Lung microvascular endothelial cell (primary cell): ENCODE data around the gene CDK7. TPM values are rescaled to one million over a fixed set of nuclear protein-coding genes. Genes with fewer than 3 reads are reported as not detected.
"Not testable (repeated sequence)": the region's sequence is repeated elsewhere in the genome, so short reads cannot be mapped to it uniquely, and the experiment has no call there.

ENCODE experiments used
- DNase-seq, 2 donors: peaks; one replicate each; pipeline versions ENCODE4 v3.0.0 to v3.0.0-alpha.2; 2010; ENCODE audit warnings: low read depth in 2 of 2
- total RNA-seq: library from RNA; depleted of rRNA; stranded (reverse); fragments of >200 nt; gene quantifications from 2 replicates; pipeline ENCODE4 v1.2.1, GENCODE V29; 2014

CDK7 gene
- 22.4 and 31.2 TPM in 2 replicates for total RNA-seq

DNA sequence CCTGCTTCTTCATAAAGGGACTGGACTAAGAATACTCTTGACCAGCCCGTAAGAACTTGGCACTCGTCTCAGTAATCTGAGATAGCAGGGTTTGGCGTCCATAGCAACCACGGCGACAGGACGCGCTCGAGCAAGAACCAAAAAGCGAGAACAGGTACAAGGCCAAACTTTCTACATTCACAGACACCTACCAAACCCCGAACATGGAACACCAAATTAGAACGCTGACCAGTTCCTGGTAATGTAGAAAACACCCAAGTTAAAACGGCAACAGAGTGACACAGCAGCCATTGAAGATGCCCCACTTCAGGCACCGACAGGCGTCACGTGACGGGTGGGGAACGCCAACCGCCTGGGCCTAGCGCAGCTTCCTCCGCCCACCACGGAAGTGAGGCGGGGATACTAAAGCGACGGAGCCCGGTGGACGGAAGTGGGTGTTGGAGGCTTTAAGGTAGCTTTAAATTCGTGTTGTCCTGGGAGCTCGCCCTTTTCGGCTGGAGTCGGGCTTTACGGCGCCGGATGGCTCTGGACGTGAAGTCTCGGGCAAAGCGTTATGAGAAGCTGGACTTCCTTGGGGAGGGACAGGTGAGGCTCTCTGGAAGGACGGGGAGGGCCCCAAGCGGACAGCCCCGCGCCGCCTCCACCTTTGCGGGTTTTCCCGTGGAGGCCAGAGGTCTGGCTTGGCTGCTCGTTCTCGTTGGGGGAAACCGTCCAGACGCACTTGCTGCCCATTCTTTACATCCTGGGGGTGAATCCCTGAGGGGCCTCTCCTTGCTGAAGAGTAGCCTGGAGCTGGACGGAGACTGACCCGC lies at the start of gene CDK7:
Gene CDK7, plus strand, starts transcription at position 430 of the 812 bp plus-strand sequence. Its CDS starts 90 bp downstream, at position 520.
- DNase-seq = peak; percentile 90 to 93

DNA sequence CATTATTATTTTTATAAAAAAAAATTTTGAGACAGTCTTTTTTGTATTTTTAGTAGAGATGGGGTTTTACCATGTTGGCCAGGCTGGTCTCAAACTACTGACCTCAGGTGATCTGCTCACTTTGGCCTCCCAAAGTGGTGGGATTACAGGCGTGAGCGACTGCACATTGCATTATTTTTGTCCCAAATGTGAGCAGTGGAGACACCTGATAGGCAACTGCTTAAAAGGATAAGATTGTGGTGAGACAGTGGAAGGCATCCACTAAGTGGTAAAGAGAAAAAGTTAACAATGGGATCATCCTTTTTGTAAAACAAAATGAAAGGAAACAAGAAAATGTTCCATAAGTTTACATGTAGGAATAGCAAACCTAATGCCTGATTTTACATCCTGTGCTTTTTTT lies 47.3 kb upstream of the CDK7 start:
- no peak for DNase-seq

DNA sequence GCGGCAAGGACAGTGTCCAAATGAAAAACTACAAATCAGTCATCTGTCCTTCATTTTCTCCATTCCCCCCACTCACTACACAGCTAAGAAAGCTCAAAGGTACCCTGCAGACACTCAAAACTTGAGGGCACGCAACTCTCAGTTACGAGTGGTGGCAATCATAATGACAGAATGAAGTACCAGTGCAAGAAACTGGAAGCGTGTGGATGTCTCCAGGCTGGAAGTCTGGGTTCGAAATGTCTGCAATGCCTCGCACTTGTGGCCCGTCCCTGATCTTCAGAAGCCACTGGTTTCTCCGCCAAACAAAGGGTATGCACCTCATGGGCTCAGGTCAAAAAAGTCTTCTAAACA lies 45.9 kb upstream of the CDK7 start:
- peak in 1 of 2 donors; percentile 3 for DNase-seq

DNA sequence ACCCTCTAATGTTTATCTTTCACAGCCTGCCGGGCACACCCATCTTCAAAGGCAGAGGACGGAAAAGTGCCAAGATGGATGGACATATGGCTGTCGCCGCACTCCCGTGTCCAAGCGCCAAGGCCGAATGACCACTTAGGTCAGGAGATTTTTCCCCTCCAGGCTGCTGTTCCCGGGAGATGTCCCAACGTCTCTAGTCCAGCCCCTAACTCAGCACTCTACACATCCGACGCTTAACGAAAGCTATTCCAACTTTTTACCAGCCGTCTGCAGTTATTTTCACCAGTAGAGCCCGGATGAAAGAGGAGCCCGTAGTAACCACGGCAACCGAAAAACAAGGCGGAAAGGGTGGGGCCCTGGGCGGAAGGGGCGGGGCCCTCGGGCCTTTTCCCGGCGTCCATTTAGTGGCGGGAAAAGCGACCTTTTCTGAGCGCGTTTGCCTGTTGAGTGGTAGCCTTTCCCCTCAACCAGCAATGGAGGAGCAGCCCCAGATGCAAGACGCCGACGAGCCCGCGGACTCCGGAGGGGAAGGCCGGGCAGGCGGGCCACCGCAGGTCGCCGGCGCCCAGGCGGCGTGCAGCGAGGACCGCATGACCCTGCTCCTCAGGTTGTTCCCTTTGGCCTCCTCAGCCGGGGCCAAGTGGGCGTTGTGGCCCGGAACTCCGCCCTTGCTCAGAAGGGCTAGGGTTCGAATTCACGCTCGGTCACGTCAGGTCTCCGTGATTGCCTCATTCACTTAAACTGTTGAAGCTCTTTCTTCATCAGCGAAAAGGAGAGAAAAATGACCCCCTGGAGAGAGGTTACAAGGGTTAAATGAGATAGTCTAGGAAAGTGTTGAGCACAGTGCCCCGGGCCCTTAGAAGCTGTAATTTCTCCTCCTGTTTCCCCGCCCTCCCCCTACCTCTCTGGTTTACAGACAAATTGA lies 45.3 kb upstream of the CDK7 start, which contains the start of gene CENPH:
Gene CENPH, plus strand, starts transcription at position 422 of the 925 bp plus-strand sequence. Its CDS starts 52 bp downstream, at position 474.
- peak; percentile 87 to 90 for DNase-seq

DNA sequence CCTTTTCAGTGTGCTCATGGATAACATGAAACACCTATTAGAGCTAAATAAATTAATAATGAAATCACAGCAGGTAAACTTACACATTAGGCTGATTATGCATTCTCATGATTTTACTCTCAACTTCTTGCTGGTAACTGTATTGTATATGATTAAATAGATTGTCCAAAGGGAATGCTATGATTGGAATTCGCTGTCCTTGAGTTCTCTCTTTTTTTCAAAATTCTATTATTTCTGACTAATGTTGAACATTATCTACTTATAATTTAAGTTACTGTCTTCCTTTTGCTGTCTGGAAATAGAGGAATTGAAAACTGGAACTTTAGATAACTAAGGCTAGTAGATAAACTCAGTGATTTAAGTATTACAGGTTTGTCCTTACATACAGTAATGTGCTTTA lies 32.2 kb upstream of the CDK7 start:
- no peak for DNase-seq

DNA sequence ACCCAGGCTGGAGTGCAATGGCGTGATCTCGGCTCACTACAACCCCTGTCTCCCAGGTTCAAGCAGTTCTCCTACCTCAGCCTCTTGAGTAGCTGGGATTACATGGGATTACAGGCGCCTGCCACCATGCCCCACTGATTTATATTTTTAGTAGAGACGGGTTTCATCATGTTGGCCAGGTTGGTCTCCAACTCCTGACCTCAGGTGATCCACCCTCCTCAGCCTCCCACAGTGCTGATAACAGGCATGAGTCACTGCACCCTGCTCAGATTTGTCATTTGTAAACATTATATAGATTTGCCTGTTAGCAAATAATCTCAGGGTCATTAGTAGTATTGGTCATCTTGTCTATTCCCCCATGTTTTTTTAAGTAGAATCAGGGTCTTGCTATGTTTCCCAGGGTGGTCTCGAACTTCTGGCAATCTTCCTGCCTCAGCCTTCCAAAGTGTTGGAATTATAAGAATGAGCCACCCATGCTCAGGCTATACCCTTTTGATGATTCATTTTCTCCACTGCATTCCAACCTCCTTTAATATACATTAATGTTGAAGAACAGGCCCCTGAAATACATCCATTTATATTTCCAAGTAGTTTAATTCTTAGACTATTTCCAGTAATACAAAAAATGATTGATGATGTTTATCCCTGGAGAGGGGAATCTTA lies 28.0 kb upstream of the CDK7 start:
- DNase-seq = no peak

DNA sequence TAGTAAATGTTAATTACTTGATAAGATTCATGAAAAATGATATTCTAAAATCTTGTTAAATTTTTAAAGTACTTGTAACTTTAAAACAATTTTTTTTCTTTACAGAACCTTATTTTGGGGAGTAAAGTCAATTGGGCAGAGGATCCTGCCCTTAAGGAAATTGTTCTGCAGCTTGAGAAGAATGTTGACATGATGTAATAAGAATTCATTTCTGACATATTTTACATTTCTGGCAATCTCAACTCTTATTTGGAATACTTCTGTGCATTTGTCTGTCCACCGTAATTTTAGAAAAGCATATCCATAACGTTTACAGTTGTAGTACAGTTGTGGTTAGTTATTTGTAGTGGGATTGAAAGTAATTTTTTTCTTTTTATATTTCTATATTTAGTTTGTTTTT lies 25.1 kb upstream of the CDK7 start:
- no peak for DNase-seq

DNA sequence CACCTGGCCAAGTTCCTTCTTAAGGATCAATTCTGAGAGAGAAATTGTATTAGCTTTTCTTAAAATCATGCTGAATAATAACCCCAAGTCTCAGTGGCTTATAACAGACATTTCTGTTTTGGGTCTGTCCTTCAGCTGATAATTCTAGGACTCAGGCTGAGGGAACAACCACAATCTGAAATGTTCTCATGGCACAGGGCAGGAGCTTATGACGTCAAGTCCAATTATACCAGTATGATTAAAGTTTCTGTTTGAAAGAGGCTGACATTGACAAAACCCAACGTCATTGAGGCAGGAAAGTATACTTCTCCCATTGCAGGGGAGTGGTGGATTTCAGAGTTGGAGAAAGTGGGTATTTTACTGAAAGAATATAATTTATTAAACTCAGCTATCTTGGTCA lies 23.5 kb upstream of the CDK7 start:
- no peak for DNase-seq

DNA sequence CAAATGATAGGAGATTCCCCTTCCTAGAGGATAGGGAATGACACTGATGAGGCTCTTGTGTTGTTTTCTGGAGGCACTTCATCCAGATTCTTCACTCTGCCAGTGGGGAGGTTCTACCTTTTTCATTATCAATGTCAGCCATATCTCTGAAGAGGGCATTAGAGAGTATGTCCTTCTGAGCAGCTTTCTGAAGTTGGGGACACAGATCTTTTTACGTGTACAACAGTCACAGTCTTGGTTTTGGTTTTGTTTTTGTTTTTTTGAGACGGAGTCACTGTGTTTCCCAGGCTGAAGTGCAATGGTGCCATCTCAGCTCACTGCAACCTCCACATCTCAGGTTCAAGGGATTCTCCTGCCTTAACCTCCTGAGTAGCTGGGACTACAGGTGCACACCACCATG lies 22.7 kb upstream of the CDK7 start:
- no peak for DNase-seq

DNA sequence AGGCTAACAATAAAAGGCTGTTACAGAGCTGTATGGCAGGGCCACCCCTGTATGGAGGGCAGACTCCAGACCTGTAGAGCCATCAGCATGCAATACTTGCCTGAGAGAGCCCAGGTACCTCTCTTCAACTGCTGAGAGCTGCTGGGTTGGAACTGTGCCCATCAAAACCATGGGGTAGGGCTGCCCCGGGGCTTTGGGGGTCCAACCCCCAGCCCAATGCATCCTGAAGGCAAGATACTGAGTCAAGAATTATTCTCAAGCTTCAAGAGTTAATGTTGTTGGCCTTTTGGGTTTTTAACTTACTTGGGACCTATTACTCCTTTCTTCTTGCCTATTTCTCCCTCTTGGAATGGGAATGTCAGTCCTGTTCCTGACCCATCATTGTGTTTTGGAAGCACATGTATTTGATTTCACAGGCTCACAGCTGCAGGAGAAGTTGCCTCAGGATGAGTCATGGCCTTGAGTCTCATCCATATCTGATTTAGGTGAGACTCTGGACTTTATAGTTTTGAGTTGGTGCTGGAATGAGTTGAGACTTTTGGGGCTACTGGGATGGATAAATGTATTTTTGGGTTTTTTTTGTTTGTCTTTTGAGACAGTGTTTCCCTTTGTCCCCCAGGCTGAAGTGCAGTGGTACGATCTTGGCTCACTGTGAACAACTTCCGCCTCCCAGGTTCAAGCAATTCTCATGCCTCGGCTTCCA lies 21.0 kb upstream of the CDK7 start:
- peak in 1 of 2 donors; percentile 40 for DNase-seq

DNA sequence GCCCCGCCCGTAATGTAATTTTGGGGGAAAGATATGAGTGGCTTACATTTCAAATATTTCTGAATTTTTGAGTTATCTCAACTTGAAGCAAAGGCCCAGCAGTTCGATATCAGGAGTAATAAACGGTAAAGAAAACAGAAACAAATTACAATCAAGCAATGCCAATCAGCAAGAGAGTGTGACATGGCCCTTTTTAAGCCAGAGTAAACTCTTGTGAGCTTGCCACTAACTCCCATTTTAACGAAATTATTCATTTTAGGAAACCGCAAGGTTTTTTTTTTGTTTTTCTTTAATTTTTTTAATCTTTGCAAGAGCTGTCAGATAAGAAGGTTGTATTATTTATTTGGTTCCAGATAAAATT lies 17.6 kb upstream of the CDK7 start:
- no peak for DNase-seq

DNA sequence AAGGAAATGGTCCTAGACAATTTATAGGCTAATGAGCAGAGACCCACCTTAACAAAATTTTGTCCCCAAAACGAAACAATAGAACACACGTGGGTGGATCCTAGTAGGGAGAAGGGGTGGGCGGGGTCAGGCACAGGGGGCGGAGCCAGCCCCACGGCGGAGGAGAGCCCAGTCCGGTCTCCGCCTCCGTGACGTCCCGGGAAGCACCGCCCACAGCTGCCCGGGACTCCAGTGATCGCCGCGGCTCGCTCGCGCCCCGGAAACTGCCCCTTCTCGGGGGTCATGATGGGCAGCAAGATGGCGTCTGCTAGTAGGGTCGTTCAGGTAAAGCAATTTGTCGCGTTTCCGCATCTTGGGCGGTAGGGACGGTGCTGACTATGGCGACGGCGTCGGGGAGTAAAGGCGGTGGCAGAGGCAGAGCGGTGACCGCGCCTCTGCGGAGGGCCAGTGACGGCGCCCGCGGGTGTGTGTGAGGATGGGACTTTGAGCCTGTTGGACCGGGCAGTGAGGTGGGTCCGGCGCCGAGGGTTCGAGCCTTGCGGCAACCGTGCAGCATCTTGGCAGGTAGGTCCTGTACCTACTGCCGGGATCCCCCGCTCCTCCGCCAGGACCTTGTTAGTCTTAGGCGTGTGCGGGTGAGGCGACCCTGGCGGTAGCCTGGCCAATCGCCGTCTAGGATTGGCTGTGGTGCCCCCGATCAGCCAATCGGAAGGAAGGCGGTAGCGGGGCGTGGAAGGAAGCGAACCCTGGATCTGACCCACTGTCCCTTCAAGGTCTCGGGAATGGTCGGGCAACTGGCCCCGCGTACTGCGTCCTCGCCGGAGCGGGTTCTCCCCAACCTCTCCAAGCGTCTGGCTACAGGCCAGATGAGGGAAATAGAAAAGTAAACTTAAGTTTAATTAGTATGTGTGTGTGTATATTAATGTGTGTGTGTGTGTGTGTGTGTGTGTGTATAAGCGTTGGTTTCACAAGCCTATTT lies 16.8 kb upstream of the CDK7 start:
- peak; percentile 91 to 92 for DNase-seq

DNA sequence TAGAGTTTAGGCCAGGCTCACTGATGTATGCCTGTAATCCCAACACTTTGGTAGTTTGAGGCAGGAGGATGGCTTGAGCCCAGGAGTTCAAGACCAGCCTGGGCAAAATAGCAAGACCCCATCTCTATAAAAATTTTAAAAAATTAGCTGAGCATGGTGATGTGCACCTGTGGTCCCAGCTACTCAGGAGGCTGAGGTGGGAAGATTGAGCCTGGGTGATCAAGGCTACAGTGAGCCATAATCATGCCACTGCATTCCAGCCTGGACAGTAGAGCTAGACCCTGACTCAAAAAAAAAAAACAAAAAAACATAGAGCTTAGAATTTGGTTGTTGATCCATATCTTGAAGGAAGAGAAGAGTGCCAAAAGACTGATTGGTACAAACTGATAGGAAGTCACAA lies 14.7 kb upstream of the CDK7 start:
- DNase-seq = no peak

DNA sequence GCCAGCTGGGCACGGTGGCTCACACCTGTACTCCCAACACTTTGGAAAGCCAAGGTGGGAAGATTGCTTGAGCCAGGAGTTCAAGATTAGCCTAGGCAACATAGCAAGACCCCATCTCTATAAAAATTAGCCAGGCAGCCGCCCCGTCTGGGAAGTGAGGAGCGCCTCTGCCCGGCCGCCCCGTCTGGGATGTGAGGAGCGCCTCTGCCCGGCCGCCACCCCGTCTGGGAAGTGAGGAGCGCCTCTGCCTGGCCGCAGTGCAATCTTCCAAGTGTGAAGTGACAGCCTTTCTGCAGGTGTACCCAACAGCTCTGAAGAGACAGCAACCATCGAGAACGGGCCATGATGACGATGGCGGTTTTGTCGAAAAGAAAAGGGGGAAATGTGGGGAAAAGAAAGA lies 14.3 kb upstream of the CDK7 start:
- not testable (repeated sequence) for DNase-seq

DNA sequence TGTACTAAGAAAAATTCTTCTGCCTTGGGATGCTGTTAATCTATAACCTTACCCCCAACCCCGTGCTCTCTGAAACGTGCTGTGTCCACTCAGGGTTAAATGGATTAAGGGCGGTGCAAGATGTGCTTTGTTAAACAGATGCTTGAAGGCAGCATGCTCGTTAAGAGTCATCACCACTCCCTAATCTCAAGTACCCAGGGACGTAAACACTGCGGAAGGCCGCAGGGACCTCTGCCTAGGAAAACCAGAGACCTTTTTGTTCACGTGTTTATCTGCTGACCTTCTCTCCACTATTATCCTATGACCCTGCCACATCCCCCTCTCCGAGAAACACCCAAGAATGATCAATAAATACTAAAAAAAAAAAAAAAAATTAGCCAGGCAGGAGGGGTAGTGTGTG lies 13.9 kb upstream of the CDK7 start:
- DNase-seq = not testable (repeated sequence)

DNA sequence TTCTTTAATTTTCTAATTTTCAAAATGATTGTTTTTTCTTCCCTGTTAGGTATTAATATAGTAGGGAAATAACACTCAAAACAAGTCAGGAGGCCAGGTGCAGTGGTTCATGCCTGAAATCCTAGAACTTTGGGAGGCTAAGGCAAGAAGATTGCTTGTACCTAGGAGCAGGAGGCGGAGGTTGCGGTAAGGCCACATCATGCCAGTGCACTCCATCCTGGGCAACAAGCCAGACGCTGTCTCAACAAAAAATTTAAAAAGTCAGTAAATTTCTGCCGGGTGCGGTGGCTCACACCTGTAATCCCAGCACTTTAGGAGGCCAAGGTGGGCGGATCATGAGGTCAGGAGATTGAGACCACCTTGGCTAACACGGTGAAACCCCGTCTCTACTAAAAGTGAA lies 10.2 kb upstream of the CDK7 start:
- DNase-seq = no peak

DNA sequence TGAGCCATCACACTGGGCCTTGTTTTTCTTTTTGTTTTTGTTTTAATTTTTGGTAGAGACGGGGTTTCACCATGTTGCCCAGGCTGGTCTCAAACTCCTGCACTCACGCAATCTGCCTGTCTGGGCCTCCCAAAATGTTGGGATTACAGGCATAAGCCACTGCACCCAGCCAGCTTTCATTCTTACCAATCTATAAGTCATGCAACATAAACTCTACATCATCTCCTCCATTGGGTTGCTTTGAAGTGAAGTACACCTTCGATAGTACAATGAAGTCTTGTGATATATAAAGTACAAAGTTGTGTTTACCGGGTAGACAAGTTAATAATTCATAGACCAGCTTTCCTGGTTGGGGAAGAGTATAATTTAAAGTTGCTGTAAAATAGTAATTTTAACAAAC lies 8.8 kb upstream of the CDK7 start:
- DNase-seq = no peak

DNA sequence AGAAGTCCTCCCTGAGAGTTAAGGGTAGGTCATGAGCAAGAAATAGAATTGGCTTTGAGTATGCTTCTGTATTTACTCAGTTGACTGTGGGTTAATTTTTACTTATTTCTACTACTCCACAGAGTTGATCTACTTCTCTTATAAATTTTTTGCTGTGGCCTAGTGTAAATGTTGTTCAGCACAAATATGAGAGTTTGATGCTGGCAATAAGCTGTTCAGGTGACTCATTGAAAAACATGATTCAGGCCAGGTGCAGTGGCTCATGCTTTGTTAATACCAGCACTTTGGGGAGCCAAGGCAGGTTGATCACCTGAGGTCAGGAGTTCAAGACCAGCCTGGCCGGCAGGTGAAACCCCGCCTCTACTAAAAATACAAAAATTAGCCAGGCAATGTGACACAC lies 4.5 kb upstream of the CDK7 start:
- no peak for DNase-seq

DNA sequence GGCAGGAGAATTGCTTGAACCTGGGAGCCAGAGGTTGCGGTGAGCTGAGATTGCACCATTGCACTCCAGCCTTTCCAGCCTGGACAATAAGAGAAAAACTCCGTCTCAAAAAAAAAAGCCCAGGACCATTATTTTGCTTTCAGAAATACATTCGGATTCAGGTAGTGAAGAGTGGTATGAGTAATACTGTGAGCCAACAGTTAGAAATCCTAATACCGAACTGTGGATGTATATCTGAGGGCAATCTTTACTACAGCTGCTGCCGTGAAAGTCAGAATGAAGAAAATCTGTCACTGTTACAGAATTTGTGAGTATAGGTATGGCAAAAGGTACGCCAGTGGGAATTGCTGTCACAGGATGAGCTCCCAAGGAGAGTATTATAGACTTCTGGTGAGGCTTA lies 3.4 kb upstream of the CDK7 start:
- DNase-seq = no peak

DNA sequence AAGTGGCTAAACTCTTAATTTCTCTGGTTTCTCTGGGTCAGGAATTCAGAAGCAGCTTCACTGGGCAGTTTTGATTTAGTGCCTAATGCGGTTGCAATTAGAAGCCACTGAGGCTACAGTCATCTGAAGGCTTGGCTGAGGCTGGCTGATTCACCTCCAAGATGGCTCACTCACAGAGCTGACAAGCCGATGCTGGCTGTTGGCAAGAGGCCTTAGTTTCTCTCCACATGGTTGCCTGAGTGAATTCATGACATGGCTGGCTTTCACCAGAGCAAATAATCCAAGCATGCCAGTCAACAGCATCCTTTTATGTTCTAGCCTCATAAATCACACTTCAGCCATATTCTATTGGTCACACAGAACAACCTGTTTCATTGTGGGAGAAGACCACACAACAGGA lies 2.8 kb upstream of the CDK7 start:
- DNase-seq = no peak
